ENCODE measurements around the gene SDHD. TPM values are rescaled to one million over a fixed set of nuclear protein-coding genes. Genes with fewer than 3 reads are reported as not detected.

Gene SDHD
- total and polyA plus RNA-seq, 2 experiments from 2014 or later, result 52.1 to 184 TPM

DNA sequence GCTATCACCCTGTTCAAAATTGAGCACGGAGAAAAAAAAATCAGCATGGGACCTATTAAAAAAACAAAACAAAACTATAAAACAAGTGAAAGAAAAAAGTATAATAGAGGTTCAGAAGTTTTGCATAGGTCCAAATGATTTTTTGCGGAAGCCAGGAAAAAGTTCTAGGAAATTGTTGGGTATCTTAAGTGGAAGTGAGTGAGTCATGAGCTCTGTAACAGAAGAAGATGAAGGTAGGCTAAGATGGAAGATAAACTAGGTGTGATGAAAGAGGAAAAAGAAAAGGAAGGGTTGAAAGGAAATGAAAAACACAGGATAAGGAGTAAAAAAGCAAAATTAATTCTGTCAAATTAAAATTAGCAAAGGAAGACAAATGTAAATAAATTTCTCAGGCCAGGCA lies 27.8 kb downstream of the SDHD start:
- no peaks in the 10 kb centered on the region for H3K36me3 ChIP-seq
- TF ChIP-seq, protein P1, sequence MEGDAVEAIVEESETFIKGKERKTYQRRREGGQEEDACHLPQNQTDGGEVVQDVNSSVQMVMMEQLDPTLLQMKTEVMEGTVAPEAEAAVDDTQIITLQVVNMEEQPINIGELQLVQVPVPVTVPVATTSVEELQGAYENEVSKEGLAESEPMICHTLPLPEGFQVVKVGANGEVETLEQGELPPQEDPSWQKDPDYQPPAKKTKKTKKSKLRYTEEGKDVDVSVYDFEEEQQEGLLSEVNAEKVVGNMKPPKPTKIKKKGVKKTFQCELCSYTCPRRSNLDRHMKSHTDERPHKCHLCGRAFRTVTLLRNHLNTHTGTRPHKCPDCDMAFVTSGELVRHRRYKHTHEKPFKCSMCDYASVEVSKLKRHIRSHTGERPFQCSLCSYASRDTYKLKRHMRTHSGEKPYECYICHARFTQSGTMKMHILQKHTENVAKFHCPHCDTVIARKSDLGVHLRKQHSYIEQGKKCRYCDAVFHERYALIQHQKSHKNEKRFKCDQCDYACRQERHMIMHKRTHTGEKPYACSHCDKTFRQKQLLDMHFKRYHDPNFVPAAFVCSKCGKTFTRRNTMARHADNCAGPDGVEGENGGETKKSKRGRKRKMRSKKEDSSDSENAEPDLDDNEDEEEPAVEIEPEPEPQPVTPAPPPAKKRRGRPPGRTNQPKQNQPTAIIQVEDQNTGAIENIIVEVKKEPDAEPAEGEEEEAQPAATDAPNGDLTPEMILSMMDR (IDR thresholded peaks at IDR 0.05; ENCODE audit: low read depth, low read length), result no peak
- no peaks in the 10 kb centered on the region for H3K9me3 ChIP-seq (ENCODE audit: low read depth)
- peaks cover 3% of the 10 kb centered on the region for H3K4me1 ChIP-seq (ENCODE audit: low read depth)
- no peaks in the 10 kb centered on the region for H3K27me3 ChIP-seq
- DNase-seq (ENCODE audit: low read depth in 1 of 2, low spot score in 1 of 2), result no peak
- H3K27ac ChIP-seq, result no peak overlapping the region
- no peak overlapping the region for H3K4me3 ChIP-seq

GRCh38 chr11:112115386-112115785 lies 28.7 kb downstream of the SDHD start:
- H3K4me3 ChIP-seq, result no peak overlapping the region
- DNase-seq (ENCODE audit: low read depth in 1 of 2, low spot score in 1 of 2), result no peak
- TF ChIP-seq, protein P1 (IDR thresholded peaks at IDR 0.05; ENCODE audit: low read depth, low read length), result no peak
- no peaks in the 10 kb centered on the region for H3K27me3 ChIP-seq
- peaks cover 3% of the 10 kb centered on the region for H3K4me1 ChIP-seq (ENCODE audit: low read depth)
- no peak overlapping the region for H3K27ac ChIP-seq
- no peaks in the 10 kb centered on the region for H3K36me3 ChIP-seq
- no peaks in the 10 kb centered on the region for H3K9me3 ChIP-seq (ENCODE audit: low read depth)

GRCh38 chr11:112118176-112118575 lies 31.5 kb downstream of the SDHD start:
- Histone ChIP-seq H3K9me3 (ENCODE audit: low read depth) (no peaks in the 10 kb centered on the region), H3K27me3 (no peaks in the 10 kb centered on the region)

DNA sequence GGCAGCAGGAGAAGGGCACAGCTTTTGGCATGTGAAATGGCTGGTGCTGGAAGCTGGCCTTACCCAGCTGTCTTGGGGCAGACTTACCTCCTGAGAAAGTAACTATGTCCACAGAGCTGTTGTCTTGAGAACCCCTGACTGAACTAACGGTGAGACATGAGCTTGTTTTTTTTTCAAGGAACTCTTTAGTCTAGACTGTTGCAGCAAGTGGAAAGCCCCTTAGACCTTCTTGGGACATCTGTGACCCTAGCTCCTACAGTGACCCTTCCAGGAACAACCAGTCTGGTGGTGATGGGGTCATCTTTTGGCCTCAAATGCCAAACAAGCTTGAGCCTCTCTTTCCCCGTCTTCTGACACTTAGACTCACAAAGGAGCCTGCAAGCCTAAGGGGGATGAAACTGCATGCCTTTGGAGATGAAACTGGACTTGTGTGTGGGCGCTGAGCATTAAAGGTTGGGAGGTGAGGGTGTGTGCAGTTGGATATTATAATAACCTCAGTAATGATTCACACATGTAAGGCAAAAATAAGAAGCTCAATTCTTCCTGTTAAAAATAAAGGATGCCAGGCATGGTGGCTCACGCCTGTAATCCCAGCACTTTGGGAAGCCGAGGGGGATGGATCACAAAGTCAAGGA lies 35.4 kb downstream of the SDHD start:
- Histone ChIP-seq H3K27me3 (no peaks in the 10 kb centered on the region), H3K4me3 (no peak overlapping the region), H3K4me1 (ENCODE audit: low read depth) (no peaks in the 10 kb centered on the region), H3K9me3 (ENCODE audit: low read depth) (no peaks in the 10 kb centered on the region), H3K36me3 (no peaks in the 10 kb centered on the region), H3K27ac (no peak overlapping the region)
- no peak for DNase-seq (ENCODE audit: low read depth in 1 of 2, low spot score in 1 of 2)
- TF ChIP-seq, protein P1 (IDR thresholded peaks at IDR 0.05; ENCODE audit: low read depth, low read length), result no peak

More at GRCh38 chr11:112118176-112118575, 31.5 kb downstream of the SDHD start:
- Histone ChIP-seq H3K4me1 (ENCODE audit: low read depth) (peaks cover 3% of the 10 kb centered on the region), H3K4me3 (no peak overlapping the region), H3K36me3 (no peaks in the 10 kb centered on the region), H3K27ac (no peak overlapping the region)
- TF ChIP-seq, protein P1 (IDR thresholded peaks at IDR 0.05; ENCODE audit: low read depth, low read length), result no peak
- DNase-seq (ENCODE audit: low read depth in 1 of 2, low spot score in 1 of 2), result no peak

GRCh38 chr11:112123129-112123528 lies 36.5 kb downstream of the SDHD start:
- Histone ChIP-seq H3K9me3 (ENCODE audit: low read depth) (no peaks in the 10 kb centered on the region), H3K27ac (no peak overlapping the region), H3K36me3 (no peaks in the 10 kb centered on the region), H3K4me1 (ENCODE audit: low read depth) (no peaks in the 10 kb centered on the region), H3K27me3 (no peaks in the 10 kb centered on the region), H3K4me3 (no peak overlapping the region)
- TF ChIP-seq, protein P1 (IDR thresholded peaks at IDR 0.05; ENCODE audit: low read depth, low read length), result no peak
- DNase-seq (ENCODE audit: low read depth in 1 of 2, low spot score in 1 of 2), result no peak

Measured in cardiac muscle cell (in vitro differentiated cells and primary cell).